Germinal center (tissue), 1 donor: ENCODE data around the gene DDX5.
"Not testable (repeated sequence)": the region's sequence is repeated elsewhere in the genome, so short reads cannot be mapped to it uniquely, and the experiment has no call there.

Source experiments
- DNase-seq: peaks from one replicate; pipeline ENCODE4 v3.0.0; 2012; ENCODE audit warnings: mixed read lengths, low spot score

Gene DDX5

DNA sequence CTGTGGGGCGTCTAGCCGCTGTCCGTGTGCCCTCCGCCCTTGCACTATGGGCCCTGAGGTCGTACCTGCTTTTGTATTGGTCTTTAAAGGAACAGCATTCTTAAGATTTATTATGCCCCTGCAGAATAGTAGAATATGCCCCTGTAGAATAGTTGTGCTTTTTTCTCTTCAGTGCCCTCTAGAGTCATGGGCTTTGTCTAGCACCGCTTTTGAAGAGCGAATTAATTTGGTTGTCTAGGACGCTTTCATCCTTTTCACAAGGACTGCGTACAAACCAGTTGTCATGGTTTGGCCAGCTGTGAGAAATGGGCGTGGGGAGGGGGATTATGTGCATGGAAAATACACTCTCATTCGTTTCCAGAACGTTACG, 1.3 kb upstream of the DDX5 start:
- DNase-seq: peak; percentile 72

- DNase-seq: peak; percentile 94
These were observed 705 bp upstream of the DDX5 start, which contains the start of gene CEP95 for GRCh38 chr17:64506576-64507412. CEP95 (plus strand) TSS chr17:64506977; CDS start chr17:64507098, 121 bp downstream.

DNA sequence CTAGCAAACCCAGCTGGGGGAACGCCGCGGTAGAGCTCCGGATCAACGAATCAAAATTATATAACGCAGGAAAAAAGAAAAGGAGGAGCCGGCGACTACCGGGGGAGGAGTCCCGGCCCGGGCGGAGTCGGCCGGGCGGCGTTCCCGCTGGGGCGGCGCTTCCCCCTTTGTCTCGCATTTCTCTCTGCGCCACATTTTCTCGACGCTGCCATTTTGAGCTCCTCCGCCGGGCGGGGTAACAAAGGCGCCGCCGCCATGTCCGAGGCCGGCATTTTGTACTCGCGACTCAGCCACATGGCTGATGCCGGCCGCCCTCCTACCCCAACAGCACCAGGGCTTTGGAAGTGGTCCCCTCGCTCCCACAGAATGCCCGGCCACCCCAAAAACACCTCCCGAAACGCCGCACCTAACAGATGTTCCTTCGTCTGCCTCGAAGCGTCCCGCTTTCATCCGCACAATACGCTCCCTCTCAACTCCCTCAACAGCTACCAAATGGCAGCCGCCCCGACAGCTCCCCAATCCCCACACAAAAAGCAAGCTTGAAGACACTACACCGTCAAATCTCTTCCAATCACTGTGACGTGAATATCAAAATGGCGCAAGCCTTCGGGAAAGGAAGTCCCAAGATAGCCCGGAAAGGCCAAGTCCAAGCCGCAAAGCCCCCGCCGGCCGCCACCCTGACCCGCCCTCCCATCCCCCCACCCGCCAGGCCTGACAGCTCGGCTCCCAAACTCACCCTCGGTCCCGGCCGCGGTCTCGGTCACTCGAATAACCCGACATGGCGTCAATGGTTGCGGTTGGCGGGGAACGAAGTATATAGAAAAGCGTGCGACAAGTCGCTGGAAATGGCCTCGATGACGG, 519 bp downstream of the DDX5 start:
- peak; percentile 79 for DNase-seq

- DNase-seq: no peak
These were observed 1.2 kb downstream of the DDX5 start for GRCh38 chr17:64504769-64505339.

DNA sequence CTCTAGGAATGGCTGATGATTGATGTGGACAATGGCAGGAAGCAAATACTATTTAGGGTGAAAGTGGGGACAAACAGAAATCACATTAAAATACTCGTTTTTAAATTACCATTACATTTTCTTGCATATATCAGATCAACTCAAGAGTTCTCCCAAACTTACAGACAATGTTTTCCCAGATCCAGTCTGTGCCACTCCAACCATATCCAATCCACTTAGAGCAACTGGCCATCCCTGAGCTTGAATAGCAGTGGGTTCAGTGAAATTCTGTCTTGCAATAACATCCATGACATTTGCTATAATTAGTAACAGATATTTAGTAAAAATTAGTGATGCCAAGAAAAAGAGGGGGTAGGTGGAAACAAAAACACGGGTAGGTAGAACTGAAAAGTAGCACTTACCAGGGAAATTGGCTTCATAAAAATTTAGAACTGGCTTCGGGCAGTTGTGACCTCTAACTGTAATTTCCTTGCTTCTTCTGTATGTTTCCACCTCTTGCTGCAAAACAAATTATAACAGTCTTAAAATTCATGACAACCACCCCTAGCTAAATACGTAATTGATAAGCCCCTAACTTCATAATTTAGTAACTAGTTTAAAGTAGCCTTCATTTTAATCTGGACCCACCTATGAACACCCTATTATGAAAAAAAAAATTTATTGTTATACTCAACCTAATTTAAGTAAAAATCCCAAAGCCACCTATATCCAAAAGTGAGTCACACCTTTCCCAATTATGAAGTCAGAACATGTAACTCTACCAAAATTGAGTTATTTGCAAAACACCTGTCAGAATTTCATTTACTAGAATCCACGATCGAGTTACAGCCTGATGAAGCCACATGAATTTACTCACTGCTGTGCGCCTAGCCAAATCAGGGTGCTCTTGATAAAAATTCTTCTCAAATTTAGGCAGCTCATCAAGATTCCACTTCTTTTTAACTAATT, 2.0 kb downstream of the DDX5 start:
- no peak for DNase-seq

DNA sequence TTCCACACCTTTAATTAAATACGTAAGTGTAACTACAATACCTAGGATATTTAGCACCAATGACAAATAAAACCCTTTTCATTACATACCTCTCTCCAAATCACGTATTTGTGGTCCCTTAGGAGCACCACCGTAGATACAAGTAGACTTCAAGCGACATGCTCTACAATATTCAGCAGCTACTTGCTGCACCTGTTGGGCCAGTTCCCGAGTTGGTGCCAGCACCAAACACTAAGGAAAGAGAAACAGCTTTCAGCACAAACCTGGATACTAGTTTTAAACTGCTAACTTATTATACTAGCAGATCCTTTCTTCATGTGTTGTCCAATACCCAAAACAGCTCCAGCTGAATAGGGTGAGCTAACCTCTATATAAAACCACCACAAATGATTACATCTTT, 2.7 kb downstream of the DDX5 start:
- no peak for DNase-seq

- DNase-seq: no peak
These were observed 3.3 kb downstream of the DDX5 start for GRCh38 chr17:64502809-64503208.

DNA sequence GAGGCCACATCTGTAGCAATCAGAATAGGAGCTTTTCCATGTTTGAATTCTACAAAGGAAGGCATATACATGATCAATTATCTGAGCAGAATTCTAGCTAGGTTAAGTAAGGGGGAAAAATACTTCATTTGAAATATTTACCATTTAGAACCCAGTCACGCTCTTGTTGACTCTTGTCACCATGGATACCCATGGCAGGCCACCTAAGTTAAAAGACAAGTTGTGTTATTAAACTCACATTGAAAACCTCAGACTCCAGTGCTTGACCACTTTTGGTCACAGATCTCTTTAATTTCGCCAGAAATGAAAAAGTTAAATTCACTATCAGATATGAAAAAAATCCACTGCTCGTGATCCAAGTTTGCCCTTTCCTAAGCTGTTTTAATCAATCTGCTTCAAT, 4.1 kb downstream of the DDX5 start:
- DNase-seq: no peak

DNA sequence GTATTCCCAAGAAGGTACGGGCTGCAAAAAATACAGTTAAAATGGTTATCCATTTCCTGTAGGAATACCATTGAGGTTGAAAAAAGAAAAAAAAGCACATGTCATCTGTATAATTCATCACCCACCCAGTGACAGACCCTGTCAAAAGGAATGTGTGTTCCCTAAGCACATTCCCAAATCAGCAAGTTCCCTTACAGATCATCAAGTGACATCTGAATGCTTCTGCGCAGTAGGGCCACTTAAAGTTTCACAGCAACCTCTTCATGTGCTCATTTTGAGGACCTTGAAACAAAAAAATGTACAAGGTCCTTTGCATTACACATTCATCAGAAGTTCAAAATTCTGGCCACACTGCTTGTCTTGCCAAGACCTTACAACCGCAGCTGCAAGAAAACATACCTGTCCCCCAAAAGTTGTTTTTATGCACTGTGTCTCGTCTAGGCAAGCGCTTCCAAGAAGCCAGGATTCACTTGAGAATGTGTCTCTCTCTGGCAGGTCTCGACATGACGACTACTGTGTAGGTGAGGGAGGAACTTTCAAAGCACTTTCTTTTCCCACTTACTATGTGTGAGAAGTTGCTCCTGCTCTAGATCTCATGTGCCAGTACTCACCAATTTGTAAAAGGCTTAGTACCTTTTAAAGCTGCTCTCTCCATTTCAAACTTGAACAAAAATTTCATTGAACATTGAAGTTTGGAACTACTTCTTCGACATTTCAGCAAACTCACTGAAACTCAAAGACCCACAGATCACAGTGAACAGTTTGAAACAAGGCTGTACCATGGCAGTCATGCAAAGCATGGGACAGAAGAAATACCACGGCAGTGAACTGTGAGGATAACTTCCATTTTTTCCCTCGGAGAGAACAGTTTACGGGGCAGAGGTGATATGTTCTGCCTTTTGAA, 5.0 kb downstream of the DDX5 start:
- DNase-seq: no peak

- DNase-seq: no peak
These were observed 5.6 kb downstream of the DDX5 start for GRCh38 chr17:64500487-64500859.

DNA sequence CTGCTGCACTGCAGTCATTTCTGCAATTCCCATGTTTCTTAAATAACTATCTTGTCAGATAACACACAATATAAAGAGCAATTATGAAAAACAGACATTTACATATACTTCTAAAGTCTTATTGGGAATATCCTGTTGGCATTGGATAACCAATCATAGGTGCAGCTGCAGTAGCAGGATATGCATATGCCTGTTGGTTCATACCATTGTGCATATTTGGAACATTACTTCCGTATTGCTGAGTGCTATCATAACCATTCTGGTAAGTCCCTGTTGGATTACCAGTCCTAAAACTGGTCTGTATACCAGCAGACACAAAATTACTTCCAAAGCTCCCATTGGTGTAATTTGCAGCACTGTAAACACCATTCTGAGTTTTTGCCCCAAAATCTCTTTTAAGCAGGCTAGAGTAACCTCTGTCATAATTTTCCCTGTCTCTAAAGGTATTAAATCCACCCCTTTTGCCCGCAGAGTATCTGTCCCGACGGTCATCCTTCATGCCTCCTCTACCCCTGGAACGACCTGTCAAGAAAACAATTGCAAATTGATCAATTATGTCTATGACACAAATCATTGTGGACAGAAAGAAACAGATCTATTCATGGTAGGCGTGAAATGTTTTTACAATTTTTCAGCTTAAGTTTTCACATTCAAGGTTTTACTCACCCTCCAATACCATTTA, 6.1 kb downstream of the DDX5 start:
- DNase-seq: no peak

- no peak for DNase-seq
These were observed 7.5 kb downstream of the DDX5 start for GRCh38 chr17:64498308-64499203.

- no peak for DNase-seq
These were observed 8.5 kb downstream of the DDX5 start for GRCh38 chr17:64497565-64498035.

- peak; percentile 93 for DNase-seq
These were observed 9.1 kb downstream of the DDX5 start, which contains the start of gene POLG2 for GRCh38 chr17:64496786-64497564. POLG2 (minus strand) TSS chr17:64497054; CDS start chr17:64496968, 86 bp downstream.

DNA sequence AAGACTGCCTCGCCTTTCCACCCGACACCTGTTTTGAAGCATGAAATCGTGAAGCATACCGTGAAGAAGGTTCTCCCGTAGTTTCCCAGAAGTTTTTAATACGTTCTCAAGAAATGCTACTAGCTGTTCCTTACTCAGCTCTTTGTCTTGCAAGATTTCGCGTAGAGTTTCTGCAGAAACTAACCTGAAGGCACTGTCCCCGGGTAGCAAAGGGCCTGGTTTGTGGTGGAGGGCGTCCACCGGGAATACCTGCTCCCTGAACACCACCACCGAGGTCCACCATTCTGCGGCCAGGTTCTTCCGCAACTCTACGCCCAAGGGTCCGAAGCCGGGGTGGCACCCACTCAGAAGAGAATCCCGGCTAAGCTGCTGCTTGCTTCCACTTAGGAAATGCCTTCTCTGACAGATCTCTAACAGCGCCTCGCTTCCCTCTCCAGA, 9.7 kb downstream of the DDX5 start:
- no peak for DNase-seq

- DNase-seq: not testable (repeated sequence)
These were observed 10.8 kb downstream of the DDX5 start for GRCh38 chr17:64495300-64495699.

DNA sequence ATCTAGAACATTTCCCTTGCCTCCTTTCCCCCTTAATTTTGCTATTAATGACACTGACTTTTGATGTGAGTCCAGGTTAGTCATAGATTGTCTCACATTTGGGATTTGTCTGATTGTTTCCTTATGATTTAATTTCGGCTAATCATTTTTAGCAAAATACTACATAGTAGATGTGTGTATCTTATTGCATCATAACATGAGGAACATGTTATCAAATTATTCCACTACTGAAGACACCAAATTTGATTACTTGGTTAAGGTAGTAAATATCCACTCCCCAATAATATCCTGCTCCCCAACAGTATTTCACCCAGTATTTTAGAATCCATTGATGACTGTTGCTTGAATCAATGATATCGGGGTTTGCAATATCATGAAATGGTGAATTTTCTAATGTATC, 12.0 kb downstream of the DDX5 start:
- DNase-seq: no peak
